Activated B cell treated with CpG ODN at 0.5 μM for 24 hours (primary cell): ENCODE data around the gene UPK1A. TPM values are rescaled to one million over a fixed set of nuclear protein-coding genes. Genes with fewer than 3 reads are reported as not detected.
"Not testable (repeated sequence)": the region's sequence is repeated elsewhere in the genome, so short reads cannot be mapped to it uniquely, and the experiment has no call there.

Experiments
- ATAC-seq: fragments of 200-7000 bp; cut with Tn5 transposase; one replicate; pipeline ENCODE4 v1.10.0; 2021; ENCODE audit warnings: low read depth, mild to moderate bottlenecking, moderate library complexity
- CTCF ChIA-PET: fragments of 350-600 bp; sonication (Branson Sonifier 250); formaldehyde crosslinking; loops from one replicate; lab custom pipeline; 2021; ENCODE audit warnings: antibody characterized with exemption; lab: Charles Lee
- POLR2A ChIA-PET: fragments of 350-600 bp; sonication (Branson Sonifier 250); formaldehyde crosslinking; loops from one replicate; lab custom pipeline; 2021; ENCODE audit warnings: antibody characterized with exemption; lab: Charles Lee
- DNase-seq: peaks from one replicate; pipeline ENCODE4 v3.0.0; 2022
- H3K27ac Mint-ChIP-seq: one replicate; pipeline ENCODE4 v1.8.0; 2020; ENCODE audit warnings: mixed read lengths
- H3K27me3 Mint-ChIP-seq: one replicate; pipeline ENCODE4 v1.8.0; 2021; ENCODE audit warnings: mixed read lengths
- H3K36me3 Mint-ChIP-seq: one replicate; pipeline ENCODE4 v1.8.0; 2021; ENCODE audit warnings: low read depth, mixed read lengths
- H3K4me1 Mint-ChIP-seq: one replicate; pipeline ENCODE4 v1.8.0; 2021; ENCODE audit warnings: mixed read lengths
- H3K4me3 Mint-ChIP-seq: one replicate; pipeline ENCODE4 v1.8.0; 2020; ENCODE audit warnings: mild to moderate bottlenecking, mixed read lengths
- H3K9me3 Mint-ChIP-seq: one replicate; pipeline ENCODE4 v1.8.0; 2020; ENCODE audit warnings: mixed read lengths
- intact Hi-C: fragments of 100-400 bp; cut with micrococcal nuclease; formaldehyde crosslinking; loops from one replicate; pipeline ENCODE4 v1.15.1; 2024
- total RNA-seq: library from RNA; stranded (reverse); gene quantifications from 2 replicates; pipeline ENCODE4 v1.2.3, GENCODE V29; 2022
- TF ChIP-seq, protein P1 (sequence below): fragments of 200-600 bp; IDR thresholded peaks from one replicate; pipeline ENCODE4 v1.8.0; 2022; ENCODE audit warnings: antibody characterized with exemption, mild to moderate bottlenecking

The UPK1A gene
- total RNA-seq, 1 donor from 2014 or later, result not detected

DNA sequence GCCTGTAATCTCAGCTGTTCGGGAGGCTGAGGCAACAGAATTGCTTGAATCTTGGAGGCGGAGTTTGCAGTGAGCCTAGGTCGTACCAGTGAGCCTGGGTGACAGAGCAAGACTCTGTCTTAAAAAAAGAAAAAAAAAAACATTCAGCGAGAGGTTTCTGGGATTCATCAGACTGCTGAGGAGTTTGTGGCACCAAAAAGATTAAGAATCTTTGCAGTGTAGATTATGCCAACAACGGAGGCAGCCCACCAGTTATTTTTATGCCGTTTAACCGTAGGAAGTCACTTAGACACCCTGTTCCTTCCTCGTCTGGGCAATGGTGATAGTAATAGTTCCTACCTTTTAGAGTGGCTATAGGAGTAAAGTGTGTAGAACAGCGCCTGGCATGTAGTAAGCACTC, 15.7 kb upstream of the UPK1A start:
- H3K4me3 Mint-ChIP-seq, result no peak overlapping the region
- ATAC-seq, result no peak
- intact Hi-C loops, result no loop called here
- no peak for DNase-seq
- no peaks in the 10 kb centered on the region for H3K27me3 Mint-ChIP-seq
- ChIA-PET POLR2A (no interaction called here), CTCF (no interaction called here)
- H3K4me1 Mint-ChIP-seq, result peaks cover 24% of the 10 kb centered on the region
- H3K36me3 Mint-ChIP-seq, result peaks cover 43% of the 10 kb centered on the region
- TF ChIP-seq, protein P1, sequence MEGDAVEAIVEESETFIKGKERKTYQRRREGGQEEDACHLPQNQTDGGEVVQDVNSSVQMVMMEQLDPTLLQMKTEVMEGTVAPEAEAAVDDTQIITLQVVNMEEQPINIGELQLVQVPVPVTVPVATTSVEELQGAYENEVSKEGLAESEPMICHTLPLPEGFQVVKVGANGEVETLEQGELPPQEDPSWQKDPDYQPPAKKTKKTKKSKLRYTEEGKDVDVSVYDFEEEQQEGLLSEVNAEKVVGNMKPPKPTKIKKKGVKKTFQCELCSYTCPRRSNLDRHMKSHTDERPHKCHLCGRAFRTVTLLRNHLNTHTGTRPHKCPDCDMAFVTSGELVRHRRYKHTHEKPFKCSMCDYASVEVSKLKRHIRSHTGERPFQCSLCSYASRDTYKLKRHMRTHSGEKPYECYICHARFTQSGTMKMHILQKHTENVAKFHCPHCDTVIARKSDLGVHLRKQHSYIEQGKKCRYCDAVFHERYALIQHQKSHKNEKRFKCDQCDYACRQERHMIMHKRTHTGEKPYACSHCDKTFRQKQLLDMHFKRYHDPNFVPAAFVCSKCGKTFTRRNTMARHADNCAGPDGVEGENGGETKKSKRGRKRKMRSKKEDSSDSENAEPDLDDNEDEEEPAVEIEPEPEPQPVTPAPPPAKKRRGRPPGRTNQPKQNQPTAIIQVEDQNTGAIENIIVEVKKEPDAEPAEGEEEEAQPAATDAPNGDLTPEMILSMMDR, result no peak
- H3K9me3 Mint-ChIP-seq, result no peaks in the 10 kb centered on the region
- H3K27ac Mint-ChIP-seq, result no peak overlapping the region

DNA sequence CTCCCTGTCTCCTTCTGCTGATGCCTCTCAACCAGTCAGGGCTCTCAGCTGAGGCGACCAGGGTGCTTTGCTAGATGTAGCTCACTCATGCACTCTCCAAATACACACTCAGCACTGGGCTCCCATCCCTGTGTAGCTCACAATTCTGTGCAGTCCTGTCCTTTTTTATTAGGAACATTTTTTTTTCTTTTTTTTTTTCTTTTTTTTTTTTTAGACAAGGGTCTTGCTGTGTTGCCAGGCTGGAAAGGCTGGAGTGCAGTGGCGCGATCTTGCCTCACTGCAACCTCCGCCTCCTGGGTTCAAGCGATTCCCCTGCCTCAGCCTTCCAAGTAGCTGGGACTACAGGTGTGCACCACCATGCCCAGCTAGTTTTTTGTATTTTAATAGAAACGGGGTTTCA, 11.5 kb upstream of the UPK1A start:
- H3K27me3 Mint-ChIP-seq, intact Hi-C loops, DNase-seq, ATAC-seq, CTCF ChIA-PET, POLR2A ChIA-PET, H3K27ac Mint-ChIP-seq, H3K4me3 Mint-ChIP-seq, H3K9me3 Mint-ChIP-seq, H3K4me1 Mint-ChIP-seq: not testable (repeated sequence)
- peaks cover 70% of the 10 kb centered on the region for H3K36me3 Mint-ChIP-seq

DNA sequence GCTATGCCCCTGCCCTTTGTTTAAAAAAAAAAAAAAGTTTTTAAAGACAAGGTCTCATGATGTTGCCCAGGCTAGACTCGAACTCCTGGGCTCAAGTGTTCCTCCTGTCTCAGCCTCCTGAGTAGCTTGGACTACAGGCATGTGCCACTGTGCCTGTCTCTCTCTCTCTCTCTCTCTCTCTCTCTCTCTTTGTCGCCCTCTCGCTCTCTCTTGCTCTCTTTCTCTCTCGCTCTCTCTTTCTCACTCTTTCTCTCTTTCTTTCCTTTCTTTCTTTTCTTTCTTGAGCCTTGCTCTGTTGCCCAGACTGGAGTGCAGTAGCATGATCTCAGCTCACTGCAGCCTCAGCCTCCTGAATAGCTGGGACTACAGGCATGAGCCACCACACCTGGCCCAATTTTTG, 10.7 kb upstream of the UPK1A start:
- ATAC-seq (no peak), DNase-seq (no peak)
- intact Hi-C loops, result no loop called here
- peaks cover 68% of the 10 kb centered on the region for H3K36me3 Mint-ChIP-seq
- H3K27ac Mint-ChIP-seq, result no peak overlapping the region
- TF ChIP-seq, protein P1, result no peak
- CTCF ChIA-PET, result no interaction called here
- peaks cover 8% of the 10 kb centered on the region for H3K4me1 Mint-ChIP-seq
- no peak overlapping the region for H3K4me3 Mint-ChIP-seq
- POLR2A ChIA-PET, result interaction anchor here (0.6 to 1.1 kb wide), 3 partner anchors 58 to 429 kb away, joined by 3 to 4 read pairs (median 3); no protein-coding TSS in a partner anchor
- H3K27me3 Mint-ChIP-seq, result no peaks in the 10 kb centered on the region
- no peaks in the 10 kb centered on the region for H3K9me3 Mint-ChIP-seq

DNA sequence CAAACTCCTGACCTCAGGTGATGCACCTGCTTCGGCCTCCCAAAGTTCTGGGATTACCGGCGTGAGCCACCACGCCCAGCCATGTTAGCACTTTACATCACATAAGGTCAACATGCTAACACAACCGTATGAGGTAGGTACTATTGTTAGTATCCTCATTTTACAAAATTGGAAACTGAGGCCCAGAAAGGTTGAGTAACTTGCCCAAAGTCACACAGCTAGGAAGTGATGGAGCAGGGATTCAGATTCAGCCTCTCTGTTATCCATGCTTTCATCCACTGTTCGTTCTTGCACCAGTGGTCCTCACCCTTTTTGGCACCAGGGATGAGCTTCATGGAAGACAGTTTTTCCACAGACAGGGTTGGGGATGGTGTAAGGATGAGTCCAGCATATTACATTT, 9.6 kb upstream of the UPK1A start:
- no peak for ATAC-seq

DNA sequence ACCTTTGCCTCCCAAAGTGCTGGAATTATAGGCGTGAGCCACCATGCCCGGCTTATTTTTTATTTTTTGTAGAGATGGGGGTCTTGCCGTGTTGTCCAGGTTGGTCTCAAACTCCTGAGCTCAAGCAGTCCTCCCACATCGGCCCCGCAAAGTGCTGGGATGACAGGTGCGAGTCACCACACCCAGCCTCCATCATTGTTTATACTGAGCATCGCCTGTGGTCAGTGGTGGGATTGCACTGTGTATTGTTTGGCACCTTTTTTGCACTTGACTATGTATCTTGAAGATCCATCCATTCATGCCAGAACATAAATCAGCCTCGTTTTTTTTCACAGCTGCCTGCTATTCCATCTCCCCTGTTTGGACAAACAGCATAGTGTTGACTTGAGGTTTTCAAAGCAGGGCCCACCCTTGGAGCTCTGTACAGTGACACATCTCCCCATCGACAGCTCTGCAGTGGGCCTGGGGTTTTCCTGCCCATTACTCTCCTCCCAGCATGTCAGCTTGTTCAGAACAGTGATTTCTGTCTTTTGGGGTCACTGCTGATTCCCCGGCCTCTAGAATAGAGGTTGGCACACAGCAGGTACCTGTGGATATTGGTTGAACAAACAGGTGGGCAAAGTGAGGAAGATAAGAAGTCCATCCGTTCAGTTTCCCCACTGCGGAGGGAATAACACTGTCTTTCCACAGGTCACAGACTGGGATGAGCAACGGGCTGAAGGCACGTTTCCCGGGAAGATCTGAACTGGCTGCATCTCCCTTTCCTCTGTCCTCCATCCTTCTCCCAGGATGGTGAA, 8.2 kb upstream of the UPK1A start:
- TF ChIP-seq, protein P1, result no peak
- no peaks in the 10 kb centered on the region for H3K4me1 Mint-ChIP-seq
- intact Hi-C loops, result no loop called here
- no peaks in the 10 kb centered on the region for H3K27me3 Mint-ChIP-seq
- H3K9me3 Mint-ChIP-seq, result no peaks in the 10 kb centered on the region
- ChIA-PET POLR2A (interaction anchor here (0.5 to 0.7 kb wide), 2 partner anchors 34 to 187 kb away, joined by 3 to 5 read pairs; no protein-coding TSS in a partner anchor), CTCF (no interaction called here)
- no peak overlapping the region for H3K4me3 Mint-ChIP-seq
- H3K36me3 Mint-ChIP-seq, result peaks cover 53% of the 10 kb centered on the region
- no peak for ATAC-seq
- no peak overlapping the region for H3K27ac Mint-ChIP-seq
- no peak for DNase-seq

More for the DNA sequence above, 9.6 kb upstream of the UPK1A start:
- ChIA-PET POLR2A (interaction anchor here (1.1 to 1.2 kb wide), 2 partner anchors 8 to 59 kb away, joined by 3 read pairs; partner anchors contain the start of gene COX6B1), CTCF (no interaction called here)
- DNase-seq, result no peak
- Mint-ChIP-seq H3K36me3 (peaks cover 58% of the 10 kb centered on the region), H3K27ac (no peak overlapping the region), H3K4me3 (no peak overlapping the region), H3K27me3 (no peaks in the 10 kb centered on the region), H3K9me3 (no peaks in the 10 kb centered on the region), H3K4me1 (peaks cover under 1% of the 10 kb centered on the region)
- TF ChIP-seq, protein P1, result no peak
- intact Hi-C loops, result no loop called here
